SK-N-MC (cell line): ENCODE data around the gene PLA2G4D.

Source experiments
- EZH2 ChIP-seq: fragments of 200-600 bp; sonication (generic); IDR thresholded peaks from one replicate; pipeline ENCODE4 v1.6.1; 2017; ENCODE audit warnings: antibody characterized with exemption
- POLR2AphosphoS5 ChIP-seq: IDR thresholded peaks from 2 replicates; pipeline ENCODE4 v1.6.1; 2012; ENCODE audit warnings: mild to moderate bottlenecking, low read depth, low read length, borderline replicate concordance

DNA sequence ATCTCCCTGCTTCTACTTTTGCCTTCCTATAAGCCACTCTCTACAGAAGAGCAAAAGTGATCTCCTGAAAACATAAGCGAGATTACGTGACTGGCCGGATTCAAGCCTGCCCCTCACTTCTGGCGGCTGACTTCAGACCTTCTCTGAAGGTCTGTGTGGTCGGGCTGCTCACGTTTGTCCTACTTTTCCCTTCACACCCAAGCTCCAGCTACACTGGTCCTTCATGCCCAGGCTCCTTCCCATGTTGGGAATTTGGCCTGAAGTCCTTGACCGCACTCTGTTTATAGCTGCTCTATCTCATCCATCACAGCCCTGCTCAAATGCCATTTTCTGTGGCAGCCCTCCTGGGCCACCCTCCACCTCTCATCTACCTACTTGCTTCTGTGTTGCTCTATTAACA is 66.8 kb downstream of the PLA2G4D start:
- no peak for TF ChIP-seq EZH2
- TF ChIP-seq POLR2AphosphoS5 = no peak
